T47D (cell line): ENCODE results near the gene UBR4.
A peak's percentile ranks its signal among the peaks of the same experiment; 100 is the strongest.

Experiments used
- DNase-seq, 2 experiments: peaks; one replicate each; pipeline versions ENCODE4 v3.0.0 to v3.0.0-alpha.2; 2011 to 2012; ENCODE audit warnings: low read depth in 1 of 2, low spot score in 1 of 2
- JUND ChIP-seq: IDR thresholded peaks from 2 replicates; pipeline ENCODE4 v1.6.1; 2012; ENCODE audit warnings: low read depth
- in situ Hi-C: cut with HindIII; loops from 2 replicates; pipeline ENCODE4 v1.10.0; 2016; ENCODE audit warnings: low sequenced_read_pairs, low pct_unique_long_range_greater_than_20kb

UBR4 gene

DNA sequence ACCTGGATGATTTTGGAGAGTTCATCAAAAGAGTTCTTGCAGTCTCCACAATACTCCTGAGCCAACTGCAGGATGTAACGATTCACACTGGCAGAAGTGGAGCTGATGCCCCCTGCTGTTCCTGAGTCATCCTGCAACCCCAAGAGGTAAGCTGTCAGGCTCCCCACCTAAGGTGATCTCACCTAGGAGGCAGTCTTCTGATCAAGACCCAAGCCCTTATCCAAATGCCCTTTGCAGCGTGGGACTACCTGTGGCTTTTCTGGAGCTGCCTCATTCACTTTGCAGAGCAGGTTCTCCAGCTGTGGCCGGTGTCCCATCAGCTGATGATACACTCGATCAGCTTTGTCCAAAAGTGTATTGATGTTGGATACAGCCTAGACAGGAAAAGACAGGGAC lies 96.4 kb downstream of the UBR4 start:
- DNase-seq: peak; percentile 26 to 63
- in situ Hi-C loops: no loop called here
- no peak for TF ChIP-seq JUND

DNA sequence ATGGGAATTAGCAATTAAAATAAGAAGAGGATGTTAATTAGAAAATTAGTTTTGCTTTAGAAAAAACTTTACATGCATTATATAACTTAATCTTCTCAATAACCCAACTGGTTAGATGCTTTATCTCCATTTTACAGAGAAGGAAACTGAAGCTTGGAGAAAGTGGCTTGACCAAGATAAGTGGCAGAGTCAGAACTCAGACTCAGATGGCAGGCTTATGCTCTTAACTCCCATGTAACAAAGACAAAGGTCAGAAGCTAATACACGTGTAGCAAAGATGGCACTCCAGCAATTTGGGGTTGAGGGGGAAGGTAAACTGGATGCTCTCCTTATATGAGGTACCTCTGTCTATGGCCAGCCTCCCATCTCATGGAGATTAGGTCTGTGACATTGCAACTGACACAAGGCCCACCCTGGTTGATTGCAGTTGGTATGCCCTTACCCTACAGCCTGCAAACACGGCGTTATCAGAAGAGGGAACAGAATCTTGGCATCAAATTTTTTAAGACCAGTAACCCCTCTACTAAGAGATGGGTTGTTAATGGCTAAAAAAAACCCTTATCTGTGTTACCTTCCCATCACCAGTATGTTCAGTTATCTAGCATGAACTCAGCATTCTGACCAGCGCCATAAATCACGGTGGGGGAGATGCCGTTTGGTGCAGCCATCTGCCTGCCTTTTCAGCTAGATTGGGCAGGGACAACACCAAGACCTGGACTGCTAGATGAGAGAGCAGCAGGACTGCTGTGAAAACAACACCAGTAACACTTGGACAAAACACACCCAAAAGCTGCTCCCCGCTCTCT lies 97.0 kb downstream of the UBR4 start:
- no peak for TF ChIP-seq JUND
- in situ Hi-C loops: no loop called here
- DNase-seq: no peak

DNA sequence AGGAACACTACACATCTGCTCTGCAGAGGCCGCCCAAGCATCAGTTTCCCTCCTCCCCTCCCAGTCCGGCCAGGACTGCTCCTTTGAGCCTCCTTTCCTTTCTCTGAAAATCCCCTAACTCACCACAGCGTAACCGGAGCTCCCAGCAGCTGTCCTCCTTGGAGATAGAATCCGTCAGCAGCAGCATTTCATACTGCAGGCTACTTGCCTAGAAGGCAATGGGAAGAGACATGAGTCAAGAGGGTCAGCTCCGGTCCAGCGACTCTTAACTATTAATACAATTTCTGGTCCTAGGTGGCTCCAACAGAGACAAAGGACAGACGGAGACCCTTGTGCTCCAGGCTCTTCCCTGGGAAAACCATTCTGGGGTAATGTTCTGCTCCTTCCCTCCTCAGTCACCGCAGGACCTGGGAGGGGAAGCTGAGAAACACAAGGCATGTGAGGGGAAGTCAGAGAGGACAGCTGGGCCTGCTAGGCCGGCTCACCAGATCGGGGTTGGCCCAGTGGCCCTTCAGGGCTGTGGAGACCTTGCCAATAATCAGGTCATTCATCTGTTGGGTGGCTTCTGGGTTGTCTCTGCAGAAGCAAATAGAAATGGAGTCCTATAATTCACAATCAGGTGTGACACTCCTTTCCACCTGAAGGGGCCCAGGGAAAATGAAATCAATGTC lies 99.7 kb downstream of the UBR4 start:
- TF ChIP-seq JUND: no peak
- in situ Hi-C loops: no loop called here

DNA sequence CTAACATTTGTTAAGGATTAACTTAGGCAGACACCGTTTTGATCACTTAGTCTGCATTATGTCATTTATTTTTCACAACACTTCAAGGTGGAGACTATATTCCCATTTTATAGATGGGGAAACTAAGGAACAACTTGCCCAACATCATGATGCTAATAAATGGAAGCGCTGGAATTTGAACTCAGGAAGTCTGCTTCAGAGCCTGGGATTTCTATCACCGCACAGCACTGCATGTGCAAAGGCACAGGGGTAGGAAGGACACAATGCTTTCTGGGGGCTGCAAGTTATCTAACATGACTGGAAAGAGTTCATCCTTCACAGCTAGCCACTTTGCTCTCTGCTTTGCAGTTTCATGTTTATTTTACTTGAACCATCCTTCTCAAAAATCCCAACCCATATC lies 100.5 kb downstream of the UBR4 start:
- no peak for DNase-seq
- no peak for TF ChIP-seq JUND
- in situ Hi-C loops: no loop called here

More for the DNA sequence above, 99.7 kb downstream of the UBR4 start:
- DNase-seq: no peak

DNA sequence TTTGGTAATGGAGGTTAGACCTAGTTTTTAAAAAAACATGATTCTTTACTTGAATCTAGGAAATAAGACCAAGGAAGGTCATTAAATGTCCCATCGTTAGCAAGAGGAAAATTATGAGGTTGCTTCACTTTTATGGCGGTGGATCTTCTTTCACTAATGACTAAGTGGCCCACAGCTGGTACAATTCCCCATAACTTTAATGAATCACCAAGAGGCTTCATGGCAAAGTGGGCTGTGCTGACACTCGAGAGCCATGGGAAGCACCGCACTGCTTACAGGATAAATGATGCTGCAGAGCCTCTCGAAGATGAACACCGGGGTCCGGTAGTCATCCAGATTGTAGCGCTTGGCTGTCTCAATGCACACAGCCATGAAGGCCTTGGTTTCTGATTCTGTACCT lies 108.8 kb downstream of the UBR4 start:
- DNase-seq: no peak
- no peak for TF ChIP-seq JUND
- in situ Hi-C loops: no loop called here

DNA sequence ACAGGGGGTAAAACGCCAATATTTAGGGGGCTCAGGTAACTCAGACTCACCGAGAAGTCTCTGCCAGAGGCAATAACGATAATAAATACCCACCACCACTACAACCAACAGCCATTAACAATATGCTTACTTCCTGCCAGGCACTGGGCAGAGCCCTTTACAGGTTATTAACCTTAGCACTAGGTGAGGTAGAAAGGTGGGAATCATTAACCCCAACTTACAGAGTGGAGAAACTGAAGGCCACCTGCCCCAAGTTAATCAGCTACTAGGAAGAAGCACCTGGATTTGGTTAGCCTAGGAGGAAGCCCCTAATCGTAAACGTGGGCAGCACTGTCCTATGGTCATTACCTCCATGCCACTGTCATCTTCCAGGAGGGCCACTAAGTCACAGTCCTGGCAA lies 110.0 kb downstream of the UBR4 start:
- DNase-seq: no peak
- in situ Hi-C loops: no loop called here
- TF ChIP-seq JUND: no peak

DNA sequence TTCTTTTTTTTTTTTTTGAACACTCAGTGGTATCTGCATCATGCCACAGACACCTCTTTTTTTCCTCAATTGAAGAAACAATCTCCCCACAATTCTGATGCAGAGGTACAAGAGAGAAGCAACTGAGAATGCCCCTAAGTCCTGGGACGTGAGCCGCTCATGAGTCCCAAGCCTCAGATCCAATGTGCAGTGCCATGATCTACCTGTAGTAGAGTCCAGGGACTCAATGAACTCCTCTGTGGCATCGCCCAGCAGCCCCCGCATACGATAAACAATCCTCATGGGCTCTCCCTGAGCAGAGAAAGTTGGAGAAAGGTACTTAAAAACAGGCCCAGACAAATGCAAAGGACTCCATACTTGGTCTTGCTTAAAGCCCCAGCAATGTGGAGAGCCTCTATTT lies 113.1 kb downstream of the UBR4 start:
- DNase-seq: no peak
- no peak for TF ChIP-seq JUND
- in situ Hi-C loops: no loop called here

DNA sequence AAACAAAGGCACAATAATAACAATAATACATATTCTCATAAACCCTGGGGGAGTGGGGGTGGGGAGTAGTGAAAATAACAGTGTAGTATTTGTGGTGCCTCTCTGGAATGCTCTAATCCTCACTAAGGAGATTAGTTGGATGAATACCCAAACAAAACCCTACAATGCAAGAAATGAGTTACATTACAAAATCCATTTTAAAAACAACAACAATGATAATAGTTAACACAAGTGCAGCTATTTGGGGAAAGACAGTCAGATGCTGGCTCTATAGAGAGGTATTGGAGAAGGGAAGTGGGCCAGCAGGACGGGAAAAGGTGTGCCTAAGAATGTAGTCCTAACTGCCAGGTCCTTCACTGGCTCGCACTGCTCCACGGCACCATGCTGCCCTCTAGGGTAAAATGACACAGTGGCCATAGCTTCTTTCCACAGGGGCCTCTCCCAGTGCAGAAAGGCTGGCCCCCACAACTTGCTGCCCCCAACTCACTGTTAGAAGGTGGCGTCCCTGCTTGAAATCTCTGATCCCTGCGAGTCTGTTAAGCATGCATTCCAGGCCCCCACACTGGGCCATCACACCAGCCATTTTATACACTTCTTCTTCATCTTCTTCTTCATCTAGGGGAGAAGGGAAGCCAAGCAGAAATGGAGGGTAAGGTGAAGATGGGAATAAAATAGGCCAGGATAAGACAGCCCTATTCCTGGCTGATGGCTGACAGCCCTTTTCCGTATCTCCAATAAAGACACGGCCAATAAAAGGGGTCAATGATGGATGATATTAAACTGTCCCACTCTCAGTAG lies 113.8 kb downstream of the UBR4 start:
- TF ChIP-seq JUND: no peak
- DNase-seq: peak; percentile 48 to 54
- in situ Hi-C loops: no loop called here

DNA sequence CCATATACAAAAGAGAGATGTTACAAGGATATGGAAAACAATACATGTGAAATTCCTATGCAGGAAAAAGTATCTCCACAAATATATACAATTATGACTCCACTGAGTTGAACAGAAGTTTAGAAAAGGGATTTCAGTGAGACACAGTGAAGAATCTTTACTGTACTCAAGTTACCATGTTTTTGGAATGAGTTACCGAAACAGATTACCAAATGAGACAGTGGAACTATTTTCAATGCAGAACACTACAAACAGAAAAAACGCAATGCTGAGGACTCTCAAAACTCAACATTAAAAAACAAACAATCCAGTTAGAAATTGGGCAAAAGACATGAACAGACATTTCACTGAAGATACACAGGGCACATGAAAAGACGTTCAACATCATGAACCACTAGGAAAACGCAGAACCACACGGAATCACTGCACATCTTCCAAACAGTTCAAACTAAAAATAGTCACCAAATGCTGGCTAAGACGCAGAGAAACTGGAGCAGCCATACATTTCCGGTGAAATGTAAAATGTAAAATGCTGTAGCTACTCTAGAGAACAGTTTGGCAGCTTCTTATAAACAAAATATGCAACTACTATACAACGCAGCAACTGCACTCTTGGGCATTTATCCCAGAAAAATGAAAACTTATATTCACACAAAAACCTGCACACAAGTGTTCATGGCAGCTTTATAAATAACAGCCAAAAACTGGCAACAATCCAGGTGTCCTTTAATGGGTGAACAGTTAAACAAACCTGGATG lies 118.7 kb downstream of the UBR4 start:
- no peak for DNase-seq
- no peak for TF ChIP-seq JUND
- in situ Hi-C loops: no loop called here

DNA sequence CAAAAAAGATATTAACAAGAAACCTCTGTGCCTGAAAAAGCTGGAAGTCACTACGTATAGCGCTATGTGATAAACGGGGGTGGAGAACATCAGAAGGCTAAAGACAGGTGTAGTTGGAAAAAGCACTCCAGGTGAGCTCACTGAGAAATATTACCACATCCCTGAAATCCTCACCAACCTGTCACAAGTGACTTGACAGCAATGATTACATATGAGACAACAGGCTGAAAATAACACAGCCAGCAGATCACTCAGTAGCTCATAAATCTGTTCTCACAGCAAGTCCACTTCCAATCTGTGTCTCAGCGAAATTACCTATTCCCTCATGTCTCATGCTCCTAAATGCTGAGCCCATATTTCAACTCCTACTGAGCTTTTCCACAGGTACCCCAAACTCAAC lies 120.5 kb downstream of the UBR4 start:
- in situ Hi-C loops: no loop called here
- no peak for TF ChIP-seq JUND
- DNase-seq: no peak

DNA sequence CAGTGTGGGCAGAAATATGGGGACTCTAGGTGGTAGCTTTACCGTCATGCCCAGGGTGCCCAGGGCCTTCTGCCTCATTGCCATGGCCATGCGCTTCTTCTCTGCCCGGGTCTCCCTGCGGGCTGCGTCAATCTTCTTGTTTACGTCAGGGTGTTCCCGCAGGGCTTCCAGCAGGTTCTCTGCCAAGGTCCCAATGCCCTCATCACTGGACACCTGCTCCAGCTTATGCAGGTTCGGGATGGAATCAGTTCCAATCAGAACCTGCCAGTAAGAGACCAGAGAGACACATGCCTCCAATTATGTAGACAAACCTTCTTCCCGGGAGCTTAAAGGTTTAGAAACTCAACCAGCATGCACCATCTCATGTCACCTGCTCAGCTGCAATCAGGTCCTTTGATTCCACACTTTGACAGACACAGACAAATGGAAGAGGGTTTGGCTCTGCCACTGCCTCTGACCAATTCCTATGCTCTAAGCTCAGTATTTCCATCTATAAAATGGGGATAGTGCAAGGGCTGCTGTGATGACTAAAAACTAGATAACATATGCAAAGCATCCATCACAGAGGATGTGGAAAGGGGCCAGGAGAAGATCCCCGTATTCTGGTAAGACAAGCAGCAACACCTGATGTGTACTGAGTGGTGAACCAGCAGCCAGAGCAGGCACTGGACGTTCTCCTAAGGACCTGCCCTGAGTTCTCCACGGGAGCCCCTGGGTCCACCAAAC lies 121.2 kb downstream of the UBR4 start:
- in situ Hi-C loops: no loop called here
- TF ChIP-seq JUND: no peak
- DNase-seq: no peak
